Ovary (tissue), 3 donors: ENCODE measurements around the gene C18orf32.

Source experiments
- CTCF ChIP-seq, 3 donors: fragments of 450-650 bp in 2 of 3; fragments of 200-600 bp in 1 of 3; IDR thresholded peaks; one replicate each; pipeline versions ENCODE4 v1.5.1 to v1.8.0; 2016 to 2022; ENCODE audit warnings: antibody characterized with exemption in 3 of 3, mild to moderate bottlenecking in 1 of 3
- EP300 ChIP-seq: sonication (generic); formaldehyde crosslinking; IDR thresholded peaks from one replicate; pipeline ENCODE4 v1.6.1; 2017; ENCODE audit warnings: antibody characterized with exemption
- POLR2A ChIP-seq: fragments of 450-650 bp; IDR thresholded peaks from one replicate; pipeline ENCODE4 v1.6.1; 2017; ENCODE audit warnings: antibody characterized with exemption, mild to moderate bottlenecking, moderate library complexity
- donor health status: DM: no; HTN: no; CAD: no.

DNA sequence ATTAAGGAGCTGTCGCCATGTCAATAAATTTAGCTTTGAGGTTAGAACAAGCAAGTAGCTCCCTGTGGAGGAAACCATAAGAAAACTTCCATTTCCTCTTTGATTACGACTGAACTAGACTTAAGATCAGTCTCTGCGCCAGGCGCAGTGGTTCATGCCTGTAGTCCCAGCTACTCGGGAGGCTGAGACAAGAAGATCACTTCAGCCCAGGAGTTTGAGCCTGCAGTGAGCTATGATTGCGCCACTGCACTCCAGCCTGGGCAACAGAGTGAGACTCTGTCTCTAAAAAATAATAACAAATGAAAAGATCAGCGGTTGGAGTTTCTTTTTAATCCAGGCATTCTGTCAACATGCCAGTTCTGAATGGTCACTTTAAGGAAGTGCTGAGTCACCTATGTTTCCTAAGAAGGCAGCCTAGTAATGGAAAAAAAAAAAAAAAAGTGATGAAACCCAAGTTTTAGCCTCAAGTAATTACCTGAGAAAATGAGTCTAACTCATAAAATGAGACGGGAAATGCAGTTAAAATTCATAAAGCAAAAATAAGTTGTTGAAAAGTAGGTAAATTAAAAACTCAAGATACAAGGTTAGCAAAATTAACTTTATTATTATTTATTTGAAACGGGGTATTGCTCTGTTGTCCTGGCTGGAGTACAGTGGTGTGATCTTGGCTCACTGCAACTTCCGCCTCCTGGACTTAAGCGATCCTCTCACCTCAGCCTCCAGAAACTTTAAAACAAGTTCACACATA is 10.2 kb downstream of the C18orf32 start:
- TF ChIP-seq EP300 = no peak
- TF ChIP-seq CTCF (IDR thresholded peaks at IDR 0.05) = no peak
- TF ChIP-seq POLR2A = no peak
